ENCODE data around the gene NTN5. TPM values are rescaled to one million over a fixed set of nuclear protein-coding genes. Genes with fewer than 3 reads are reported as not detected.
"Not testable (repeated sequence)": the region's sequence is repeated elsewhere in the genome, so short reads cannot be mapped to it uniquely, and the experiment has no call there.

NTN5 gene
- total RNA-seq, 1 experiment from 2014 or later, result 1.3 TPM

- in situ Hi-C loops (cut with HindIII; ENCODE audit: low sequenced_read_pairs), result no loop called here
- DNase-seq (ENCODE audit: low spot score), result no peak
Observed at GRCh38 chr19:48673436-48674100, 751 bp upstream of the NTN5 start.

GRCh38 chr19:48671446-48671995 lies 1.3 kb downstream of the NTN5 start:
- in situ Hi-C loops (cut with HindIII; ENCODE audit: low sequenced_read_pairs), result no loop called here
- DNase-seq (ENCODE audit: low spot score), result no peak

GRCh38 chr19:48670699-48671445 lies 1.9 kb downstream of the NTN5 start:
- no peak for DNase-seq (ENCODE audit: low spot score)
- in situ Hi-C loops (cut with HindIII; ENCODE audit: low sequenced_read_pairs), result no loop called here

GRCh38 chr19:48669903-48670668 lies 2.7 kb downstream of the NTN5 start:
- DNase-seq (ENCODE audit: low spot score), result no peak
- in situ Hi-C loops (cut with HindIII; ENCODE audit: low sequenced_read_pairs), result no loop called here

DNA sequence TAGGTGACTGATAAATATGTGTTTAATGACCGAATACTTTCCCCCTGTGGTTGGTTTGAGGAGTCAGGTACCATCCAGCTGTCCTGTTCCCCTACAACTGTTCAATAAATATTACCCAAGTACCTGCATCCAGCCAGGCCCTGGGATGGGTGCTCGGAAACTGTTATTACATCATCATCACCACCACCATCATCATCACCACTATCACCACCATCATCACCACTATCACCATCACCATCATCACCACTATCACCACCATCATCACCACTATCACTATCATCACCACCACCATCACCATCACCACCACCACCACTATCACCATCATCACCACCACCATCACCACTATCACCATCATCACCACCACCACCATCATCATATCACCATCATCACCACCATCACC lies 4.1 kb downstream of the NTN5 start:
- in situ Hi-C loops (cut with HindIII; ENCODE audit: low sequenced_read_pairs), result no loop called here
- no peak for DNase-seq (ENCODE audit: low spot score)

- peak; percentile 77 for DNase-seq (ENCODE audit: low spot score)
- in situ Hi-C loops (cut with HindIII; ENCODE audit: low sequenced_read_pairs), result no loop called here
Observed at GRCh38 chr19:48668332-48668731, 4.5 kb downstream of the NTN5 start.

DNA sequence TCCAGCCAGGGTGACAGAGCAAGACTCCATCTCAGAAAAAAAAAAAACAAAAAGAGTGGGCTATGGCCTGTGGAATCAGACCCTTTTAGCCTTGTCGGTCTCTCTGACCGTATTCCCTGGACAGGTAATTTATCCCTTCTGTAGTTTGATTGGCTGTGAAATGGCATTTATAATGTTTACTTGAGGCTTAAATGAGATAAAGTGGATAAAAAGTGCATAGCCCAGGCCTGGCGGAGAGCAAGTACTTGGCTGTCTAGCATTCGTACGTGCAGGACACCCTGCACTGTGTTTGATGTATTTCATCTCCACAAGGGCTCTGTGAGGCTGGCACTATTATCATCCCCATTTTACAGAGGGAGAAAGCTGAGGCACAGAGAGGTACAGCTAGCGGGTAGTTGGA lies 7.0 kb downstream of the NTN5 start:
- in situ Hi-C loops (cut with HindIII; ENCODE audit: low sequenced_read_pairs), result no loop called here
- DNase-seq (ENCODE audit: low spot score), result no peak

GRCh38 chr19:48664476-48664875 lies 8.3 kb downstream of the NTN5 start:
- in situ Hi-C loops (cut with HindIII; ENCODE audit: low sequenced_read_pairs), result no loop called here
- no peak for DNase-seq (ENCODE audit: low spot score)

GRCh38 chr19:48663667-48664066 lies 9.2 kb downstream of the NTN5 start:
- no peak for DNase-seq (ENCODE audit: low spot score)
- in situ Hi-C loops (cut with HindIII; ENCODE audit: low sequenced_read_pairs), result no loop called here

- in situ Hi-C loops (cut with HindIII; ENCODE audit: low sequenced_read_pairs), result no loop called here
- DNase-seq (ENCODE audit: low spot score), result no peak
Observed at GRCh38 chr19:48661711-48662090, 11.1 kb downstream of the NTN5 start.

GRCh38 chr19:48660852-48661710 lies 11.7 kb downstream of the NTN5 start:
- peak; percentile 95 for DNase-seq (ENCODE audit: low spot score)
- in situ Hi-C loops (cut with HindIII; ENCODE audit: low sequenced_read_pairs), result no loop called here

DNA sequence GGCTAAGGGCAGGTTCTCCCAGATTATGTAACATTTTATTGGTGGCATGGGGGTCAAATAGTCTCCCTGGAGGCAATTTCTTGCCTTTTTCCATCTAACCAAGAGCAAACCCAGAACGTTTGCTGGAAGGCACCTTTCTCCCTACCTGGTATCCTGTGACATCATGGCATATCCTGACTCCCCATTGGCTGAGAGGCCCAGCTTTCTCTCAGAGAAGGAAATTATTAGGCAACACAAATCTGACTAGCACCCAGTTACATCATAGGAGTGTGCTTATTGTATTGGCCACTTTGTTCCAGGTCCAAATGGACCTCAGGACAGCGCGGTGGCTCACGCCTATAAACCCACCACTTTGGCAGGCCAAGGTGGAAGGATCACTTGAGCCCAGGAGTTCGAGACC lies 13.0 kb downstream of the NTN5 start:
- peak; percentile 58 for DNase-seq (ENCODE audit: low spot score)

GRCh38 chr19:48658483-48658882 lies 14.3 kb downstream of the NTN5 start:
- in situ Hi-C loops (cut with HindIII; ENCODE audit: low sequenced_read_pairs), result no loop called here

More for the DNA sequence above, 13.0 kb downstream of the NTN5 start:
- in situ Hi-C loops (cut with HindIII; ENCODE audit: low sequenced_read_pairs), result no loop called here

GRCh38 chr19:48657828-48658227 lies 15.0 kb downstream of the NTN5 start:
- DNase-seq (ENCODE audit: low spot score); in situ Hi-C loops (cut with HindIII; ENCODE audit: low sequenced_read_pairs): not testable (repeated sequence)

More at GRCh38 chr19:48658483-48658882, 14.3 kb downstream of the NTN5 start:
- DNase-seq (ENCODE audit: low spot score), result no peak

DNA sequence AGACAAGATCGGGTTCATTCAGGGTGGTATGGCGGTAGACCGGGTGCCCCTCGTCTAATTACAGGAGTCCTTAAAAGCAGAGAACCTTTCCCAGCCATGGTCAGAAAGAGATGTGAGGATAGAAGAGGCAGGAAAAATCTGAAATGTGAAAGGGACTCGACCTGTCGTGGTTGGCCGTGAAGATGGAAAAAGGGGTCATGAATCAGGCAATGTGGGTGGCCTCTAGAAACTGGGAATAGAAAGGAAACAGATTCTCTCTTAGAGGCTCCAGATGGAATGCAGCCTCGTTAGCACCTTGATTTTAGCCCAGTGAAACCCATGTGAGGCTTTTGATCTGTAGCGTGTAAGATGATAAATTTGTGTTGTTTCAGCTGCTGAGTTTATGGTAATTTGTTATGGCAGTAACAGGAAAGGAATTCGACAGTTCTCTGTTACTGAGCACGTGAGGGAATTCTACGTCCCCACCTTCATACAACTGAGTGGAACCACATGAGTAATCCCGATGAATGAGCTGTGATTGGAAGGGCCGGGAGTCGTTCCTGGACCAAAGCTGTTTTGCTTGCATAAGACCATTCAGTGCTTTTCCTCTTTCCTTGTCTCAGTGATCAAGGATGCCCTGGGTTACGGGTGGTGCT lies 15.9 kb downstream of the NTN5 start:
- in situ Hi-C loops (cut with HindIII; ENCODE audit: low sequenced_read_pairs), result no loop called here
- DNase-seq (ENCODE audit: low spot score), result peak; percentile 33

GRCh38 chr19:48654299-48655059 lies 18.3 kb downstream of the NTN5 start:
- in situ Hi-C loops (cut with HindIII; ENCODE audit: low sequenced_read_pairs), result no loop called here
- no peak for DNase-seq (ENCODE audit: low spot score)

- in situ Hi-C loops (cut with HindIII; ENCODE audit: low sequenced_read_pairs), result no loop called here
- no peak for DNase-seq (ENCODE audit: low spot score)
Observed at GRCh38 chr19:48651683-48652048, 21.2 kb downstream of the NTN5 start.

Measured in G401 (cell line).